Measurements from ENCODE around the gene B4GALT4.
"Not testable (repeated sequence)": the region's sequence is repeated elsewhere in the genome, so short reads cannot be mapped to it uniquely, and the experiment has no call there.

B4GALT4 gene

GRCh38 chr3:119240591-119241434 is at the start of gene B4GALT4:
Gene B4GALT4 (minus strand): TSS chr3:119240878. CDS start chr3:119230099, 10,779 bp downstream.
- DNase-seq (ENCODE audit: low read depth in 1 of 2, low spot score in 1 of 2) = peak; percentile 79 to 93
- in situ Hi-C loops (cut with HindIII; ENCODE audit: low pct_unique_long_range_greater_than_20kb, low sequenced_read_pairs) = no loop called here

GRCh38 chr3:119289404-119289770 is 48.7 kb upstream of the B4GALT4 start:
- in situ Hi-C loops (cut with HindIII; ENCODE audit: low pct_unique_long_range_greater_than_20kb, low sequenced_read_pairs) = no loop called here
- no peak for DNase-seq (ENCODE audit: low read depth in 1 of 2, low spot score in 1 of 2)
- TF ChIP-seq JUND (IDR thresholded peaks at IDR 0.05; ENCODE audit: low read depth) = no peak

More at GRCh38 chr3:119240591-119241434, at the start of gene B4GALT4:
- TF ChIP-seq JUND (IDR thresholded peaks at IDR 0.05; ENCODE audit: low read depth) = no peak

GRCh38 chr3:119288669-119289403 is 48.2 kb upstream of the B4GALT4 start:
- in situ Hi-C loops (cut with HindIII; ENCODE audit: low pct_unique_long_range_greater_than_20kb, low sequenced_read_pairs) = no loop called here
- TF ChIP-seq JUND (IDR thresholded peaks at IDR 0.05; ENCODE audit: low read depth) = no peak
- DNase-seq (ENCODE audit: low read depth in 1 of 2, low spot score in 1 of 2) = no peak

- no peak for DNase-seq (ENCODE audit: low read depth in 1 of 2, low spot score in 1 of 2)
- no peak for TF ChIP-seq JUND (IDR thresholded peaks at IDR 0.05; ENCODE audit: low read depth)
- in situ Hi-C loops (cut with HindIII; ENCODE audit: low pct_unique_long_range_greater_than_20kb, low sequenced_read_pairs) = no loop called here
These were observed 39.0 kb upstream of the B4GALT4 start for GRCh38 chr3:119279584-119280243.

GRCh38 chr3:119279101-119279554 is 38.5 kb upstream of the B4GALT4 start:
- no peak for TF ChIP-seq JUND (IDR thresholded peaks at IDR 0.05; ENCODE audit: low read depth)
- in situ Hi-C loops (cut with HindIII; ENCODE audit: low pct_unique_long_range_greater_than_20kb, low sequenced_read_pairs) = no loop called here
- DNase-seq (ENCODE audit: low read depth in 1 of 2, low spot score in 1 of 2) = peak in 1 of 2 experiments; percentile 66

GRCh38 chr3:119276680-119277079 is 36.0 kb upstream of the B4GALT4 start:
- DNase-seq (ENCODE audit: low read depth in 1 of 2, low spot score in 1 of 2) = peak in 1 of 2 experiments; percentile 19
- in situ Hi-C loops (cut with HindIII; ENCODE audit: low pct_unique_long_range_greater_than_20kb, low sequenced_read_pairs) = no loop called here
- TF ChIP-seq JUND (IDR thresholded peaks at IDR 0.05; ENCODE audit: low read depth) = no peak

GRCh38 chr3:119270212-119270611 is 29.5 kb upstream of the B4GALT4 start:
- DNase-seq (ENCODE audit: low read depth in 1 of 2, low spot score in 1 of 2); in situ Hi-C loops (cut with HindIII; ENCODE audit: low pct_unique_long_range_greater_than_20kb, low sequenced_read_pairs): not testable (repeated sequence)

- TF ChIP-seq JUND (IDR thresholded peaks at IDR 0.05; ENCODE audit: low read depth) = no peak
- in situ Hi-C loops (cut with HindIII; ENCODE audit: low pct_unique_long_range_greater_than_20kb, low sequenced_read_pairs) = no loop called here
- DNase-seq (ENCODE audit: low read depth in 1 of 2, low spot score in 1 of 2) = no peak
These were observed 20.4 kb upstream of the B4GALT4 start for GRCh38 chr3:119261055-119261454.

GRCh38 chr3:119259821-119260220 is 19.1 kb upstream of the B4GALT4 start:
- in situ Hi-C loops (cut with HindIII; ENCODE audit: low pct_unique_long_range_greater_than_20kb, low sequenced_read_pairs) = no loop called here
- no peak for DNase-seq (ENCODE audit: low read depth in 1 of 2, low spot score in 1 of 2)
- TF ChIP-seq JUND (IDR thresholded peaks at IDR 0.05; ENCODE audit: low read depth) = no peak

GRCh38 chr3:119258915-119259314 is 18.2 kb upstream of the B4GALT4 start:
- in situ Hi-C loops (cut with HindIII; ENCODE audit: low pct_unique_long_range_greater_than_20kb, low sequenced_read_pairs) = no loop called here
- TF ChIP-seq JUND (IDR thresholded peaks at IDR 0.05; ENCODE audit: low read depth) = no peak

GRCh38 chr3:119257654-119258410 is 17.2 kb upstream of the B4GALT4 start:
- no peak for TF ChIP-seq JUND (IDR thresholded peaks at IDR 0.05; ENCODE audit: low read depth)
- in situ Hi-C loops (cut with HindIII; ENCODE audit: low pct_unique_long_range_greater_than_20kb, low sequenced_read_pairs) = no loop called here
- DNase-seq (ENCODE audit: low read depth in 1 of 2, low spot score in 1 of 2) = peak in 1 of 2 experiments; percentile 82

More at GRCh38 chr3:119258915-119259314, 18.2 kb upstream of the B4GALT4 start:
- DNase-seq (ENCODE audit: low read depth in 1 of 2, low spot score in 1 of 2) = no peak

- in situ Hi-C loops (cut with HindIII; ENCODE audit: low pct_unique_long_range_greater_than_20kb, low sequenced_read_pairs) = no loop called here
- TF ChIP-seq JUND (IDR thresholded peaks at IDR 0.05; ENCODE audit: low read depth) = no peak
- peak in 1 of 2 experiments; percentile 84 for DNase-seq (ENCODE audit: low read depth in 1 of 2, low spot score in 1 of 2)
These were observed 16.4 kb upstream of the B4GALT4 start for GRCh38 chr3:119257111-119257510.

Data from T47D (cell line).